Ureter (tissue), 1 donor: ENCODE data around the gene PTX3. TPM values are rescaled to one million over a fixed set of nuclear protein-coding genes. Genes with fewer than 3 reads are reported as not detected.

ENCODE experiments used
- DNase-seq: peaks from one replicate; pipeline ENCODE4 v3.0.0-alpha.2; 2020; ENCODE audit warnings: low spot score
- total RNA-seq: library from RNA; stranded (reverse); gene quantifications from one replicate; pipeline ENCODE4 v1.2.4, GENCODE V29; 2023
- donor health status: DM: yes; HTN: yes; CAD: no.

Gene PTX3
- 2.1 TPM for total RNA-seq

DNA sequence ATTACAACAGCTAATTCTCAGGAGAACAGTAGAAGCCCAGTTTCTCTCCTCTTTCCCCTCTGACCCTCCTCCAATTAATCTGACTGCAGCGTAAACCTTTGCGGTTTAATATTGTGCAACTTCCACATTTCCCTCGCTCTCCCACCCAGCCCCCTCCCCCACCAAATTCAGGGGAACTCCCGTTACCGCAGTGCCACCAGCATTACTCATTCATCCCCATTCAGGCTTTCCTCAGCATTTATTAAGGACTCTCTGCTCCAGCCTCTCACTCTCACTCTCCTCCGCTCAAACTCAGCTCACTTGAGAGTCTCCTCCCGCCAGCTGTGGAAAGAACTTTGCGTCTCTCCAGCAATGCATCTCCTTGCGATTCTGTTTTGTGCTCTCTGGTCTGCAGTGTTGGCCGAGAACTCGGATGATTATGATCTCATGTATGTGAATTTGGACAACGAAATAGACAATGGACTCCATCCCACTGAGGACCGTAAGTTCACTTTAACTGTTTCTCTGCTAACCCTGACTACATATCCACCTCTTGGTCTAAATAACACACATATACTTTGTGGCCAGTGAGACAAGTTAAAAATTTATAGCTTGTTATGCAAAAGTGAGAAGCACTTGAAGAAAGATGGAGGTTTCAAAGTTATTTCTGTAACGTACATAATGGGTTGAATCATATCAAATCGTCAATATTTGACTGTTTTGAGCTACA, at the start of gene PTX3:
TSS of gene PTX3 (plus strand) at position 268 of the 709 bp plus-strand sequence. CDS start at position 352, 84 bp downstream.
- DNase-seq, result peak; percentile 50

- no peak for DNase-seq
Observed at GRCh38 chr3:157387708-157388435, 48.8 kb upstream of the PTX3 start.

DNA sequence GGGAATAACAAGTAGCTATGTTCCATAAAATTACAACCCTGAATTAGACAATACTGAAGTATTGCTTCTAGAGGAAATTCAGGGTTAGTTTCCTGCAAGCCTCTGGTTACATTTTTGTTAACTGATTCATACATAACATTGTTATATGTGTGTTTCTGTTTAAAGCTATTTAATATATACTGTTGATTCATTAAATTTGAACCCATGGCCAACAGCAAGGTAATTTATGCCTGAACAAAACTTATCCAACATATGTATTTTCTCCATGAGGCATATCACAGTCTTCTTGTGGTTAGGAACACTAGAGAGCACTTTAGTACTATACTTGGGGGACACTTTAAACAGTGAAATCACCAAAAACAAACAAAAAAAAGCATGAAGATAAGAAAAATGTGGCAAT, 47.7 kb upstream of the PTX3 start:
- DNase-seq, result no peak

GRCh38 chr3:157390713-157391515, 45.7 kb upstream of the PTX3 start:
- no peak for DNase-seq

DNA sequence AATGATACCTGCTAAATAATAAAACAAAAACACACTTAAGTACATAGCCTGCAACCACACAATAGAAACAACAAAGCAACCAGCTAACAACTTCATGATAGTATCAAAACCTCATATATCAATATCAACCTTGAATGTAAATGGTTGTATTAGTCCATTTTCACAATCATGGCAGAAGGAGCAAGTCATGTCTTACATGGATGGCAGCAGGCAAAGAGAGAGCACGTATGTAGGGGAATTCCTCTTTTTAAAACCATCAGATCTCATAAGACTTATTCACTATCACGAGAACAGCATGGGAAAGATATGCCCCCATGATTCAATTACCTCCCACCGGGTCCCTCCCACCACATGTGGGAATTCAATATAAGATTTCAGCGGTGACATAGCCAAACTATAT, 44.5 kb upstream of the PTX3 start:
- no peak for DNase-seq

DNA sequence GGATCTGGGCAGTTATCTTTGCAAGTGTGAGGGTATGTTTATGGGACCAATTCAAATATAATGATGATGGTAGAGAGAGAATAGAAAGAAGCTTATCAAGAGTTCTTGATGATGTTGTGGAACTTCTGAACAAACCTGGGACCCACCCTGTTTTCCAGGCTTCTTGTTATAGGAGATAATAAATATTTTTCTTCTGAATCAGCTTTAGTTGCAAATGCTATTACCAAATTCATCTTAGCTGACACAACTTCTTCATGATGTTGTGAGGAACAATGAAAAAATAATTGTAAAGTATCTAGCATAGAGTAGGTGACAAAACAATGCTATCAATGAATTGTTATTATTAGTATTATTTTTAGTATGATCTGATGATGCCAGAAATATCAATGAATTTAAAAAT, 43.5 kb upstream of the PTX3 start:
- DNase-seq, result no peak

- DNase-seq, result no peak
Observed at GRCh38 chr3:157394411-157394810, 42.2 kb upstream of the PTX3 start.

- DNase-seq, result no peak
Observed at GRCh38 chr3:157398598-157398997, 38.1 kb upstream of the PTX3 start.

DNA sequence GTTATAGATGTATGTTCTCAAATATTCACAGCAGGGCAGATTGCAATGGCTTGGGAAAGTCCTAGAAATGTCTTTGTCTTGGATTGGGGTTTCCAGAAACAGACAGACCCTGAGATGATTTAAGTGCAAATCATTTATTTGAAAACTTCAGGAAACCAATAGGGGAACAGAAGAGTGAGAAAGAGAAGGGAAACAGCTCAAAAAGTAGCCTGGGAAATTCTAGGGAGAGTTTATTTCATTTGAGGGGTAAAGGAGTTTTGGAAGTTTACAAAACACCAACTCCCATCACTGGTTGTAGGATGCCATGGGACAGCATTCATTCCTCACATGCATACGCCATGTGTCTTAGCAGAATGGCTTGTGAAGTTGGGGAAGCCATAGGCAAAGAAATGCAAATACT, 32.3 kb upstream of the PTX3 start:
- DNase-seq, result no peak

DNA sequence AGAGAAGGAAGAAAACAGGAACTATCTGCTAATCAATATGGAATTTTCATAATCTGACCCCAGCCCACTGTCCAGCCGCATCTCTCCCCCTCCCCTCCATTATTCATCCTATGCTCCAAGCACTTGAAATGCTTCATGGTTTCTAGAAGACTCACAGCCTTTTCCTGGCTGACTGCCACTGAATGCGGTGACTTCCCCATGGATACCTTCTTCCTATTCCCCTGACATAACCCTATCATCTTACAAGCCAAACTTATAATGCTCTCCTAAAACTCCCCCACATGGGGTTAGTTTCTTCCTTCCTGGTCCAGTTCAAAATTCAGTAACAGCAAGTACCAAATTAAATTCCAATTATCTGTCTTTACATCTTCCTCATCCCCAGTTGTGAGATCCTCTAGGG, 31.2 kb upstream of the PTX3 start:
- DNase-seq, result no peak

GRCh38 chr3:157406394-157406793, 30.3 kb upstream of the PTX3 start:
- no peak for DNase-seq

DNA sequence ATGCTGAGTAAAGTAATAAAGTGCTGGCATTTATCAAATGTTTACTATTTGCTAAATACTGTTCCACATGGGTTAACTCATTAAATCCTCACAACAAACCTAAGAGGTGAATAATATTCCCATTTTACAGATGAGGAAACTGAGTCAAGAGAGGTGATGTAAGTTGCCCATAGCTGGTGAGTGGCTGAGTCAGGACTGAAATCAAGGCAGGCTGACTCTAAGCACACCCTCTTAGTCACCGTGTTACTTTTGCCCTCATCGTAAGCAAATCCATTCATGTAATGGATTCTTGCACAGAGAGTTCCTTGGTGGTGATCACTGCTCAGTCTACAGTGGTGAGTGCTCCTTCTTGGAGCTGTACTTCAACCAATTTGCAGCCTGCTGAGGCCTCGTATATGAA, 28.9 kb upstream of the PTX3 start:
- no peak for DNase-seq

GRCh38 chr3:157408499-157409149, 28.0 kb upstream of the PTX3 start:
- DNase-seq, result no peak

DNA sequence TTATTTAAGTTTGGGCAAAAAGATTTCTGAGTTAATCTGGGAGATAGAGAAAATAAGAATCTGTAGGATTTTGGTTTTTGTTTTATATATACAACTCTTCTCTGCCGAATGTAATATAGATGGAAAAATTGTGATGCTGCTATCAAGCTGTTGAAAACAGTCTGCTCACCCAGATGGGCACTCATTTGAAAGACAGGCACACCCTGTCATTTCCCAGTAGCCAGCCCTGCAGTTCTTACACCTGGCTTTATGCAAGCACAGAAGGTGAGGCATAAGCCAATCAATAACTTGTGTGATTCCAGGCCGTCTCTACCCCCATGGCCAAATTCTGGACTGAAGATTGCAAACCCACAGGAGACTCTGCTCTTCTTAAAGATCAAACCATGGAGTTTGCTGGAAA, 27.1 kb upstream of the PTX3 start:
- no peak for DNase-seq

GRCh38 chr3:157410945-157411344, 25.7 kb upstream of the PTX3 start:
- DNase-seq, result no peak

GRCh38 chr3:157412323-157412855, 24.3 kb upstream of the PTX3 start:
- no peak for DNase-seq

- no peak for DNase-seq
Observed at GRCh38 chr3:157414861-157415260, 21.8 kb upstream of the PTX3 start.

DNA sequence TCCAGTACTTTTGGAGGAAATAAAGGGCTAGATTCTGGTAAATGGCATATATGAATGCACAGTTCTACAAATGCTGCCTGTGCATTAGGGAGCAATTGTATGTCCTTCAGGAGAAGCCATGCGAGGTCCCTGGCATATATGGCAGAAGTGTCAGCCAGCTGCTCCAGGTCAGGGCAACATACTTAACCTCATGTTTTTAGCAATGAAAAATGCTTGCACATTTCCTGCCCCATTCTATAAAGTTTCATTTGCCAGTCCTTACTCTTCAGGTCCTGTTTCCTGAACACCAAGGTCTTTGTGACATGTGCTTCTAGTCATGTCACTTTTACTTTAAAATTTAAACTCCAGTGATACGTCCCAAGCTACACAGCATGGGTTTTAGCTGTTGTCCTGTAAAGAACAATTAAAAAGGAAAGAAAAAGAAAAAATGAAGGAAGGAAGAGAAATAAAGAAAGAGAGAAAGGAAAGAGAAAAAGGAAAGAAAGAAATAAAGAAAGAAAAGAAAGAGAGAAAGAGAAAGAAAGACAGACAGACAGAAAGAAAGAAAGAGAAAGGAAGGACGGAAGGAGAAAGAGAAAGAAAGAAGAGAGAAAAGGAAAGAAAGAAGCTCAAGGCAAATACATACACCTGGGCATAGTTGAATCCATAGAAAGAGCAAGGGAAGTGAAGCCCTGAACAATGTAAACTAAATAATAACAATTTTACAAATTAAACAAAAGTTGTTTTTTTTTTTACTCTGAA, 20.1 kb upstream of the PTX3 start:
- no peak for DNase-seq

DNA sequence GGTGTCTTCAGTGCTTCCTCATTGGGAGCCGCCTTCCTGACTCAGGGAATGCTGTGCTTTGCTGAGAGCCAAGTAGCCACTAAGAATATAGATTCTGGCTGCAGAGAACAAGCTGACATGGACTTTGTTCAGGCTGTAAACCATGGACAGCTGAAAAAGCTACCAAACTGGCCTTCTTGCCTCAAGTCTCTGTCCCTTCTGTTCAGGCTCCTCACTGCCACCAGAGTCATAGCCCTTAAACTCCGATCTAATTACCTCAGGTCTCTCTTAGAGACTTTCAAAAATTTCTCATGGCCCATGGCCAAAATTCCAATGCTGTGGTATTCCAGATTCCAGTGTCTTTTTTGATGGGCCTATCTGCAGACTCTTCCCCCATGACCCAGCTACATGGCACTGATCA, 19.4 kb upstream of the PTX3 start:
- DNase-seq, result no peak

- DNase-seq, result no peak
Observed at GRCh38 chr3:157418104-157418503, 18.5 kb upstream of the PTX3 start.

DNA sequence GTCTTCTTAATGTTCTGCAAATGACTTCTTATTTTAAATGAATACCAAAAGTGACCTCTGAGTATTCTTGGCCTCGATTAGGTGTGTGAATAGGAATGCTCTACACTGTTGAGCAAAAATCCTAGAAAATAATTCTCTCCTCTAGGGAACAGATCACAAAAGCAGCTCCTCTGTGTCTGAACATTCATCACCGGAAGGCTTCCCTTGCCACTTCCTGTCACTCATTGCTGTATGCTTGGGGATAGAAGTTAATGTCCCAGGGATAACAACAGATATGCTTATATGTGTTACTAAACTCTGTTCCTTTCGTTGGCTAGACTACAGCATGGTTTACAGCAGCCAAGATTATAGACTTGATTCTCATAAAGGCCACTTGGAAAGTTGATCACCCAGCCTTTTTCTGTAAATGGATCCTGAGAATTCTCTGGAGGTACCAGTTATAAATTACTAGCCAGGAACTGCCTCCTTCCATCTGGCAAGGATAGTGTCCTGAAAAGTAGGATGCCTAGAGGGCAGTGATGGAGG, 16.0 kb upstream of the PTX3 start:
- no peak for DNase-seq
